Ishikawa (cell line): ENCODE results near the gene LUC7L3.

Source experiments
- EP300 ChIP-seq: IDR thresholded peaks from 2 replicates; pipeline ENCODE4 v1.6.1; 2012; ENCODE audit warnings: borderline replicate concordance
- TF ChIP-seq, protein P1 (sequence below): IDR thresholded peaks from 2 replicates; pipeline ENCODE4 v1.6.1; 2012

- TF ChIP-seq EP300, result no peak
- TF ChIP-seq, protein P1, sequence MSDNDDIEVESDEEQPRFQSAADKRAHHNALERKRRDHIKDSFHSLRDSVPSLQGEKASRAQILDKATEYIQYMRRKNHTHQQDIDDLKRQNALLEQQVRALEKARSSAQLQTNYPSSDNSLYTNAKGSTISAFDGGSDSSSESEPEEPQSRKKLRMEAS, result no peak
Observed at GRCh38 chr17:50745631-50746030, 26.2 kb downstream of the LUC7L3 start.
